ENCODE measurements around the gene USP28. TPM values are rescaled to one million over a fixed set of nuclear protein-coding genes. Genes with fewer than 3 reads are reported as not detected.

Gene USP28
- total RNA-seq, 1 donor from 2014 or later, result 19.9 TPM

DNA sequence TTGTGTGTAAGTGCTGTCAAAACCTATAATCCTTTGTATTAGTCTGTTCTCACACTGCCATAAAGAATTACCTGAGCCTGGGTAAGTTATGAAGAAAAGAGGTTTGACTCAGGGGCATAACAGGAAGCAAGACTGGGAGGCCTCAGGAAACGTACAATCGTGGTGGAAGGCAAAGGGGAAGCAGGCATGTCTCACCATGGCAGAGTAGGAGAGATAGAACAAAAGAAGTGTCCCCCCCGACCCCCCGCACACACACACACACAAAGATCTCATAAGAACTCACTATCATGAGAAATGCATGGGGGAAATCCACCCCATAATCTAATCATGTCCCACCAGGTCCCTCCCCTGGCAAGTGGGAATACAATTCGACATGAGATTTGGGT, 2.3 kb upstream of the USP28 start:
- no peak for DNase-seq (ENCODE audit: low spot score)

DNA sequence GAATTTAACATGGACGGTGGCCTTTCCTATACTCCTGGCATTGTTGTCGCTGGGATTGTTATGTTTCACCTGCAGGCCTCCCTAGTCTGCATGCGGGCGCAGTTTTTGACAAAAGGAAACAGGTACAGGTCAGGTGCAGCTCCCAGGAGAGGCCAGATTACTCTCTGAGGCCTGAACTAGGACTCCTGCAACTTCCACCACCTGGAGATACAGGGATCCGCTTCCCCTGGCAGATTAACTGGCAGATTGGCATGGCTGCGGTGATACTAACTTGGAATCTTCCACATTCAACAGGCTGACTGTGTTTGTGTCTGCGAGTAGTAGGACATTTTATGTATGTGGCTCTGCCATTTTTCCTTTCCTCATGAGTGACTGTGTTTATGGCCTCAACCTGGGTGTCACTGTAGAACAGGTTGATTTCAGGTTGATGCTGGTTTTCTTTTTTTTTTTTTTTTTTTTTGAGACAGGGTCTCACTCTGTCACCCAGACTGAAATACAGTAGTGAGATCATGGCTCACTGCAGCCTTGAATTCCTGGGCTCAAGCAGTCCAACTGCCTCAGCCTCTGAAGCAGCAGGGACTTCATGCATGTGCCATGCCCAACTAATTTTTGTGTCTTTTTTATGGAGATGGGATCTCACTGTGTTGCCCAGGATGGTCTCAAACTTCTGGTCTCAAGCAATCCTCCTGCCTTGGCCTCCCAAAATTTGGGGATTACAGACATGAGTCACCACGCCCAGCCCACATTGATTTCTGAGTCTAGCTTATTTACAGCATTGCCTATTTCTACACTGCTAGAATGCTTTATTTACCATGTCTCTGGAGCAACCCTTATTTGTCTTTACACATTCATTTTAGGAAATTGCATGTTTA, 1.7 kb upstream of the USP28 start:
- DNase-seq (ENCODE audit: low spot score), result no peak

DNA sequence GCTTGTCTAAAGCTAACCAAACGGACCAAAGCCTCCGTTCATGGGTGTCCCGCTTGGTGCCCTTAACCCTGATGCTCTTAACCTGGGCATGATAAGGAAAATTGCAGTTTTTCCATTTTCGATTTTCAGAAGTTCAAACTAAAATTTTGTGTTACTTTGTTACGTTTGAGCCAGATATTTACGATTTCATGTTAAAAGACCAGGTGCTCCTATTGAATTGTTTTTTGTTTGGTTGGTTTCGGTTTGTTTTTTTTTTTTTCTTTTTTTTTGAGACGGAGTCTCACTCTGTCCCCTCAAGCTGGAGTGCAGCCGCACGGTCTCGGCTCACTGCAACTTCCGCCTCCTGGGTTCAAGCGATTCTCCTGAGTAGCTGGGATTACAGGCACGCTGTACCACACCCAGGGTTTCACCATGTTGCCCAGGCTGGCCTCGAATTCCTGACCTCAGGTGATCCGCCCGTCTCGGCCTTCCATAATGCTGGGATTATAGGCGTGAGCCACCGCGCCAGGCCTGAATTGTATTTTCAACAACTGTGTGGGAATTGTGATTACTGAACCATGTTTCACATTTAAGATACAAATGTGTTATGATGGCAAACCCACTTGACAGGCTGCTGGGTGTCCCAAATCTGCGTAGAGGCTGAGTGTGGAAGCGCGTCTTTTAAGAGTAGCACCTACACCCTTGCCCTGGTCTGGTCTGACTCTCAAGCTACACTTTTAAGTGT, 864 bp upstream of the USP28 start:
- no peak for DNase-seq (ENCODE audit: low spot score)

DNA sequence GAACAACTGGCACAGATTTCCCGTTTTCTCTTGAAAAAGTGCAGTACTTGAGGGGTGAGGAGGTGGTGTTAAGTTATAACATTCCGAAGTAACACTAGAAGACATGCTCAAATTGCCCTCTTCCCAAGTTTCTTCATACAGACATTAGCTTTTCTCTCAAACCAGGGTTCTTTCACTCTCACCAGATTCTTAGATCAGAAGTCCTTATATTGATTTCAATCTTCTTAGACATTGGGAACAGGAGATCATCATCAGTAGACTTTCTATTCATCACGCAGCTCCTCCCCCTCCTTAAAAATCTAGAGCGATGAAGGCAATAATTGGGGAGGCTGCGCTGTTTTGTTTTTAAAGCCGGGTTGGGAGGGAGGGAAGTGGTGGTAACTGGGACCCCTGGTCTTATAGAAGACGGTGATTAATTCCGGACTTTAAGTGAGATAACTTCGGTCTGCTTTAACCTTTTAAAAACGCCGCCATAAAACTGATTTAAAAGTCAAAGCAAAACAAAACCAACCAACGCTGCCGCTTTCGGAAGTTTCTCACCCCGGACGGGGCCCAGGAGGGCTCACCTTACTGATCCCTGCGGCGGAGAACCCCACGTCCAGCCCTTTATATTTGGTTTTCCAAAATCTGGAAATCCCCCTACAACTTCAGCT, 665 bp downstream of the USP28 start:
- no peak for DNase-seq (ENCODE audit: low spot score)

DNA sequence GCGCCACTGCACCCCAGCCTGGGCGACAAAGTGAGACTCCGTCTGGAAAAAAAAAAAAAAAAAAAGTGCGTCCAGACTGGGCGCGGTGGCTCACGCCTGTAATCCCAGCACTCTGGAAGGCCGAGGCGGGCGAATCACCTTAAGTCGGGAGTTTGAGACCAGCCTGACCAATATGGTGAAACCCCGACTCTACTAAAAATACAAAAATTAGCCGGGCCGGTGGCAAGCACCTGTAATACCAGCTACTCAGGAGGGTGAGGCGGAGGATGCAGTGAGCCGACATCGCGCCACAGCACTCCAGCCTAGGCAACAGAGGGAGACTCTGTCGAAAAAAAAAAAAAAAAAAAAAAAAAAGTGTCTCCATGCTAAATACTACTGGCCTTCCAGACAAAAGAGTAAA, 1.3 kb downstream of the USP28 start:
- no peak for DNase-seq (ENCODE audit: low spot score)

DNA sequence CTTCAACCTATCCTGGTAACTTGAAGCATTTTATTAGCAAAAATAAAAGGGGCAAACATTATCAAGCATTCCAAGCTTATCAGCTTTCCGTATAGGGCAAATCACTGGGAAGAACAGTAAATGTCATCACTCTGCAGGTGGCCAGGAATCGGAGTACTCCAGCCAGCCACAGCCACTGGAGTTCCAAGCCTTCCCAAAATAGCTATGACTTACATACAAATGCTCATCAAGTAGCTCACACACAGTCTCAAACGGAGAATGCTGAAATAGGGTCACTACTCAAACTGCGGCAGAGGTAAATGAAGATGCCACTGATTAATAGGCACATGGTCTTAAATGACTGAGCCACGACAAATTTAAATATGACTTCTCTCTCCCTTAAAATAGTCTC, 2.1 kb downstream of the USP28 start:
- no peak for DNase-seq (ENCODE audit: low spot score)

DNA sequence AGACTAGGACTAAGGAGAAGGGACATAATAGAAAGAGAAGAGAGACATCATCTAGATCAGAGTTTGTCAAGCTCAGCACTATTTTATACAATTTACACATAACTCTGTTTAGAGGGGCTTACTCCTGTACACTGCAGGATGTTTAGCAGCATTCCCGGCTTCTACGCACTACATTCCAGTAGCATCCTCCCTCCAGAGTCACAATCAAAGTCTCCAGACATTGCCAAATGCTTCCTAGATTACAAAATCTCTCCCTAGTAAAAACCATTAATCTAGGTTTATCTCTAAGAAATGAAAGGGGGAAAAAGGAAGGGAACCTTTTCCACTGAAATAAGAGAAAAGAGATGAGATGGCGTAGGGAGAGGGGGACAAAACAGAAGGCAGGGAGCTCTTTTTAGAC, 4.0 kb downstream of the USP28 start:
- DNase-seq (ENCODE audit: low spot score), result no peak

DNA sequence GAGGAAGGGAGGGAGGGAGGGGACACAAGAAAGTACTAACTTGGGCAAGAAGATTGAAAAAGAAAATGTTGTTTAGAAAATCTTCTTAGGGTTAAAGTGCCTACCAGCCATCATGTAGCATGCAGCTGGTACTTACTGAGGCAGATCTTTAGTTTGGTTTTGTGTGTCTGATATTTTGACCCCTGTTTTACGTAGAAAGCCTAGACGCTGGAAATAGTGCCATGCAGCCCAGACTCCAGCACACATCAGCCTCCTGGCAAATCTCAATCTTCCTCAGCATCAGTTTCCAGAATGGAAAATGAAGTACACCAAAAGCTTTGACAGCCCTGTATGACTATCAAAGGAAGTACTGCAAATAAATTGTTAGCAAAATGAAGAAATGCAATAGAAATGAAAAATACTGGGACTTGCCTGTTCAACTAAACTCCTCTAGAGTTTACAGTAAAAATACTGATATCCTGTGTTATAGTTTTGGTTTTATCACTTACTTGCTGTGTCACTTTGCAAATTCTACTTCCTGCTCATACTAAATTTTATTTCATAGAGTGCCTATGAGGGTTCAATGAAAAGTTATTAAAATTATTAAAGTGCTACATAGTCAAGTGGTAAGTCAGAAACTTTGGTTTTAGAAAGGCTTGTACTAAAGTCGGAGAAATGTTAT, 7.4 kb downstream of the USP28 start:
- DNase-seq (ENCODE audit: low spot score), result no peak

DNA sequence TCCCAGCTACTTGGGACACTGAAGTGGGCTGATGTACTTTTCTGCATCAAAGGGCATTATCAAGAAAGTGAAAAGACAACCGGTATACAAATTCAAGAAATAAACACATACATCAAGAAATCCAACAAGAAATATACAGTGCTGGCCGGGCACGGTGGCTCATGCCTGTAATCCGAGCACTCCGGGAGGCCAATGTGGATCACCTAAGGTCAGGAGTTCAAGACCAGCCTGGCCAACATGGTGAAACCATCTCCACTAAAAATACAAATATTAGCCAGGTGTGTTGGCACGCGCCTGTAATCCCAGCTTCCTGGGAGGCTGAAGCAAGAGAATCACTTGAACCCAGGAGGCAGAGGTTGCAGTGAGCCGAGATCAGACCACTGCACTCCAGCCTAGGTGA, 9.5 kb downstream of the USP28 start:
- no peak for DNase-seq (ENCODE audit: low spot score)

DNA sequence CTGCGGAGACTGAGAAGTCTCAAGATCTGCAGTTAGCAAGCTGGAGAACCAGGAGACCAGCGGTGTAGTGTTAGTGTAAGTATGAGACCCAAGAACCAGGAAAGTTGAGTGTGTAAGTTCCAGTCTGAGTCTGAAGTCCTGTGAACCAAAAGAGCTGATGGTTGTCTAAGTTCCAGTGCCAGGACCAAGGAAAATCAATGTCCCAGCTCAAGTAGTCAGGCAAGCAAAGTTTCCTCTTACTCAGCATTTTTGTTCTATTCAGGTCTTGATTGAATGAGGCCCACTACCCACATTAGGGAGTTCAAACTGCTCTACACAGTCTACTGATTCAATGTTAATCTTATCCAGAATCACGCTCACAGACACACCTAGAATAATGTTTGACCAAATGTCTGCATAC, 11.0 kb downstream of the USP28 start:
- no peak for DNase-seq (ENCODE audit: low spot score)

DNA sequence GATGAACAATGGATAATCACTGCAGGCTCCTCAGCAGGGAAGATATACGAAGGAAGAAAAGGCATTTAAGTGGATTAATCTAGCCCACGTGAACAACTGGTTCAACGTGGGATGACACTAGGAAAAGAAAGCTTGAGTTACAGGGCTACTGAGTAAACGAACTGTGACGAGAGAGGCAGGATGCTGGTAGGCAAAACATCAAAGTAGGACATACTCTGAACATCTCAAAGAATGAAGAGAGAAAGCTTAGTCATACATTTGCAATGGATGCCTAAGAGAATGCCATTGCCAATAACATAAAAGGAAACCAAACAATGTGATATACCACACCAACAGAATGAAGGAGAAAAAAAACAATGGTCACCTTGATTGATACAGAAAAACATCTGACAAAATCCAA, 12.9 kb downstream of the USP28 start:
- DNase-seq (ENCODE audit: low spot score), result no peak

DNA sequence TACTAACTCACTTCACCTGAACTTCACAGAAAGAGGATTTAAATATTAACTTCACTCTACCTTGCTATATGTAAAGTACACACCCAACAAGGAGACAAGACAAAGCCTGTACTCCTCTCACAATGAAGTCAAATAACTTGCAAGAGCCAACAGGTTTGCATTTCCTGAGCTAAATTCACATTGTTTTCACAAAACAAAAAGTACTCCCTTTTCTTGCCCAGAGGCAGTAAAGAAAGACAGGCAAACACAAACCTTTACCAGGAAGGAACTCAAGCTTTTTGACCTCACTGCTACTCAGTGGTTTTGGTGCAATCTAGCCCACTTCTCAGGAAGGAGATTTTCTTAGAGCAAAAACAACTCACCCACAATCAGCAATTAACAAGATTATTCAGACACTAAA, 15.7 kb downstream of the USP28 start:
- DNase-seq (ENCODE audit: low spot score), result no peak

DNA sequence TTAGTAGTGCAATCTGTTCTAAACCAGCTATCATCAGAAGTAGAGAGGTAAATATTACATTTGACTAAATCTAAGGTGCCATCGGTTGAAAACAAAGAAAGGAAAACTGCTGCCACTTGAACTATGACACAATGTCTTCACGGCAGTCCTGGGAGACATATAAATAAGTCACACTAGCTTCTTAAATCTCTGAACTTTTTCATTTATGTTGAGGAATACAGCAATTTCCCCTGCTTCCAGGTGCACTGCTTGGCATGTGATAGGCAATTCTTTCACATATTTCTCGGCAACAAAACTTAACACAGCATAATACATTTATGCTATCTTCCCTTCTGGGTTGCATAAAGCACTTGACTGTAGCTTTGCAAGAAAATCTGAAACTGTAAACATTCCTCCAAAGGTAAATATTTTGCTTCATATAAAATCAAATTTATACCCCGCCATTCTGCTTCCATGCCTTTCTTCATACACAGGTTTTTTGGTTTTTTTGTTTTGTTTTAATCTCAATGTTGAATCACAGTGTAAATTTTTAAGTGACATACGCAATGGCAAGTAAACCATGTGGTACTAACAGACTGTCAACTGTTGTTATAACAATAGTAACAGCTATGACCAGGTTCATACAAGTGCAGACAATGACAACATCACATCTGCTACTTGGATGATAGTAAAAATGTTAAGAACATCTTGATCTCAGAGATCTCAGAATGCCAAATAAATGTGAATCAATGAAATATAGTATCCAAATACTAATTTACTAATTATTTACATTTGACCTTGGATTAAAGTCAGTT, 18.2 kb downstream of the USP28 start:
- DNase-seq (ENCODE audit: low spot score), result no peak

DNA sequence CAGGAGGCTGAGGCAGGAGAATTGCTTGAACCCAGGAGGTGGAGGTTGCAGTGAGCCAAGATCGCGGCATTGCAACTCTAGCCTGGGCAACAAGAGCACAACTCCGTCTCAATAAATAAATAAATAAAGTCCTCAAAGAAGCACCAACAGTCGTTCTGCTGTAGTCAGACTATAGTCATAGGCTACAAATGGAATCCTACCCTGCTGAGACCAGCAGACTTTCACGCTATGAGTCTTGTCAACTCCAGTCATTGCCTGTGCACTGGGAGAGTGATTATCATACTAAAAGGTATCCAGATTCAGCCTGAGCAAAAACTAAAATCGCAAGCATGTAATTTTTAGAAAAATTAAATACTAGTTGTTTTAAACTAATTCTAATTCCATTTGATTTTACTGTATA, 19.6 kb downstream of the USP28 start:
- DNase-seq (ENCODE audit: low spot score), result no peak

DNA sequence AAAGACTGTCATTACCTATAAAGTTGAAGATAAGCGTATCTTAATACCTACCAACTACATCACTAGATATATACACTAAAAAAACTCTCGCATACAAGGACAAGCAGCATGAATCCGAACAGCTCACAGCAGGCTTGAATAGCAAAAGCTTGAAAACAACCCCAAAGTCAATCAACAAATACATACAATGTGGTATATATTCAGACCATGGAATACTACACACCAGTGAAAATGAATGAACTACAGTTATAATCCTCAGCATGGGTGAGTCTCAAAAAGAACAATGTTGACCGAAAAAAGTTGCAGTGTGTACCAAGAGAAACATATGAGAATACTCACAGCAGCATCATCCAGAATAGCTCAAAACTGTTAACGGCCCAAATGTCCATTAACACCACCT, 25.2 kb downstream of the USP28 start:
- no peak for DNase-seq (ENCODE audit: low spot score)

DNA sequence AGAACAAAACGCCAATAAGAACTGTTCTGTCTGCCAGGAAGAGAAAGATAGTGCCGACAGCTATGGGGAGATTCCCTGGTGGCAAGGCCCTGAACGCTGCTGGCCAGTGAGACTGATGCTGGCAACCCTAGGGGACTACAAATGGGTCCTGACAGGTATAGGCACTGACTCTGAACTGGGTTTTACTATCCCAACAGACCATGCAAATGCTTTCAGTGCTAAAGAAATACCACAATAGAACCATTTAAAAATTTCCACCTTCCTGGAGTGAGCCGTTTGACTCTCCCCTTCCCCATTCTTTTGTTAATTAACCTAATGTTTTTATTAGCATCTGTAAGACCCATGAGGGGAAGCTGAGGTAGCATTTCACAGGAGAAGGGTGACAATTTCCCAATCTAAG, 25.7 kb downstream of the USP28 start:
- no peak for DNase-seq (ENCODE audit: low spot score)

DNA sequence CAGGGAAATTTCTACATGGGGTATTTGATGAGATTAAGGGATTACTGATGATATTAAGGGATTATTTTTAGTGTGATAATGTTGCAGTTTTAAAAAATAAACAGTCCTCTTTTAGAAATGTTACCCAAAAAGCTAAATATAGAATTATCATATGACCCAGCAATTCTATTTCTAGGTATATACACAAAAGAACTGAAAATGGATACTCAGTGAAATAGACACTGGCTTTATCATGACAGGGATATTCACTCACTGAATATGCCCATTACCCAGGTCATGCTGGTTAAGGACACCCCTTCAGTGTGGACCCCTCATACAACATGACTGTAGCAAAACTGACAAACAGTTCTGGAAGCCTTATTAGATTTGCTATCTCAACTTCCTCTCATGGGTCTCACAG, 27.8 kb downstream of the USP28 start:
- DNase-seq (ENCODE audit: low spot score), result no peak

DNA sequence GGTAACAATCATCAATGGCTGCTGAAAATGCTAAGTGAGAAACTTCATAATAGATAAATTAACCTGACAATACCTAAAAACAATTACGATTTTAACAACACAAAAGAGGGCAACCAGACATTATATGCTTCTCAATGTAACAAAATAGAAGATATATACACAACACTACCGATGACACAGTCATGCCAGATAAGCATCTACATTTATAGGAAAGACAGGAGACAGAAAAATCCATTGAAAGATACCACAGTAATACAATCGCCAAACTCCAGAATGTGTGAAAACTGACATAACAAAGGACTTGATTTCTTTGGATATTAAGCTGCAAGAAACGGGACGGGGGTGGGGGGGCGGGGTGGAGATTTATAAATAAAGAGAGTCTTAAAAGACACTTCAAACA, 28.3 kb downstream of the USP28 start:
- no peak for DNase-seq (ENCODE audit: low spot score)

DNA sequence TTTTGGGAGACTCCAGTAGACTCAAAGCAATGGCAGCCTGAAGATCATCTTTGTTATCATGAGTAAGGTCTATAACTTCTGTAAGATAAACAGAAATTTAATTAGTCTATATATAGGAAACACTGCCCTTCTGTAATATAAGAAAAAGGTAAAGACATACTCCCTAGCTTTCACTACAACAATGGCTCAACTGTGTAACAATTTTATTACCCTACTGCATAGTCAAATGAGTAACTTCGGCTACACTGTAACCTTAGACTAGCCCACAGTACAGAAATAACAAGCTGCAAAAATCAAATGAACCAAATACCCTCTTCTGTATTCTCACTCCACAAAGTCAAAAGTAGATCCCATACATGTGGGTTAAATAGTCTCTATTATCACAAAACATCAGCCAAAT, 33.7 kb downstream of the USP28 start:
- DNase-seq (ENCODE audit: low spot score), result no peak

DNA sequence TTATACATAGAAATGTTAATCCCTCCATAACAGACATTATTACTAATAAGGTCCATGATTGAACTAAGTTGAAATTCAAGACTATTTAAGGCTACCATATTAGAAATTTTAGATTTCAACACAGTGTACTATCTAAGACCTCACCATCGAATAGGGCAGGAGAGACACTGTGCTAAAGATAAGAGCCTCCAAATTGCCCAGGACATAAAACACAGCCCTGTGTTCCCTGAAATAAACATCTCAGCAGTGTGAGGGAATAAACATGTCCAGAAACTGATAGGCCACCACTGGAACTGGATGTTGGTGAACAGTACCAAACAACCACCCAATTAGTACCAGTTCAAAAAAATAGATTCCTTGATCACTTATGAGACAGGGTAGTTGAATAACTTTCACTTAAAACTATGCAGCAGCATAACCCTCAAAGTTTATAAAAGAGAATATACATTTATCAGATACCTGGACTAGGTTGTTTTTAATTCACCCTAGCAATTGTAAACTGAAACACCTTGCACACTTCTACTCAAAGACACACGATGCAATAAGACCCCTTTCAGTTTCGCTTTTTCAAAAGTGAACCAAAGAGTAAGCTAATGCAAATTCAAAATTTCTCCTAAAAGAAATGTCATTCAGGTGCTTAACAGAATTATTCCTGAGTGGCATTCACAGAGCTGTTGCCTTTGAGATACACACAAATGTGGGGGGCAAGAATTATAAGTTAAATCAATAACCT, 34.3 kb downstream of the USP28 start:
- no peak for DNase-seq (ENCODE audit: low spot score)

DNA sequence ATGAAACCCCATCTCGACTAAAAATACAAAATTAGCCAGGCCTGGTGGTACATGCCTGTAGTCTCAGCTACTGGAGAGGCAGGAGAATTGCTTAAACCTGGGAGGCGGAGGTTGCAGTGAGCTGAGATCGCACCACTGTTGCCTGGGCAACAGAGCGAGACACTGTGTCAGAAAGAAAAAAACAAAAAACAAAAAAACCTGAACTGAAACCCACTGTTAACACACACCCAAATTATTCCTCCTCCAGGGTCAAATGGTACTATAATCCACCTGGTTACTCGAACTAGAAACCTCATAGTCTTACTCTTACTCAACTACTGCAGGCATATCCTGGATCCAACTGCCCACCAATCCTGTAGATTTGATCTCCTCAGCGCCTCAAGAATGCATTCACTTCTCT, 35.5 kb downstream of the USP28 start:
- no peak for DNase-seq (ENCODE audit: low spot score)

All from mucosa of gallbladder (tissue), 1 donor.